Neural crest cell (in vitro differentiated cells): ENCODE results near the gene MARK2. TPM values are rescaled to one million over a fixed set of nuclear protein-coding genes. Genes with fewer than 3 reads are reported as not detected.

Experiments
- DNase-seq: peaks from one replicate; pipeline ENCODE4 v3.0.0; 2021; ENCODE audit warnings: low read depth, mixed read lengths, low spot score
- H3K27ac Mint-ChIP-seq: one replicate; pipeline ENCODE4 v1.8.0; 2021; ENCODE audit warnings: mild to moderate bottlenecking, mixed read lengths; ENCODE audit not compliant: unreplicated experiment
- H3K27me3 Mint-ChIP-seq: 2 replicates; pipeline ENCODE4 v1.8.0; 2021; ENCODE audit warnings: low read depth, mild to moderate bottlenecking, mixed read lengths
- H3K36me3 Mint-ChIP-seq: 2 replicates; pipeline ENCODE4 v1.8.0; 2021; ENCODE audit warnings: low read depth, mild to moderate bottlenecking, mixed read lengths
- H3K4me1 Mint-ChIP-seq: 2 replicates; pipeline ENCODE4 v1.8.0; 2021; ENCODE audit warnings: mixed read lengths
- H3K4me3 Mint-ChIP-seq: one replicate; pipeline ENCODE4 v1.8.0; 2021; ENCODE audit warnings: mild to moderate bottlenecking, mixed read lengths
- H3K9me3 Mint-ChIP-seq: 2 replicates; pipeline ENCODE4 v1.8.0; 2021; ENCODE audit warnings: mixed read lengths
- long read RNA-seq: library from polyadenylated mRNA; unstranded; transcript quantifications from one replicate; pipeline ENCODE4 v2.0.0, GENCODE V29; 2020
- total RNA-seq: library from RNA; stranded (reverse); gene quantifications from 2 replicates; pipeline ENCODE4 v1.2.1, GENCODE V29; 2021
- TF ChIP-seq, protein P1 (sequence below): fragments of 200-600 bp; sonication (generic); conservative IDR thresholded peaks from 2 replicates; pipeline ENCODE4 v1.5.0; 2021; ENCODE audit warnings: antibody characterized with exemption, mild to moderate bottlenecking

MARK2 gene
- total RNA-seq: 42.4 and 42.9 TPM in 2 replicates
- long read RNA-seq, partial matches to known transcripts: 0 of 1 reads
- long read RNA-seq, other reads (novel, unspliced or antisense): 1 of 1 reads

DNA sequence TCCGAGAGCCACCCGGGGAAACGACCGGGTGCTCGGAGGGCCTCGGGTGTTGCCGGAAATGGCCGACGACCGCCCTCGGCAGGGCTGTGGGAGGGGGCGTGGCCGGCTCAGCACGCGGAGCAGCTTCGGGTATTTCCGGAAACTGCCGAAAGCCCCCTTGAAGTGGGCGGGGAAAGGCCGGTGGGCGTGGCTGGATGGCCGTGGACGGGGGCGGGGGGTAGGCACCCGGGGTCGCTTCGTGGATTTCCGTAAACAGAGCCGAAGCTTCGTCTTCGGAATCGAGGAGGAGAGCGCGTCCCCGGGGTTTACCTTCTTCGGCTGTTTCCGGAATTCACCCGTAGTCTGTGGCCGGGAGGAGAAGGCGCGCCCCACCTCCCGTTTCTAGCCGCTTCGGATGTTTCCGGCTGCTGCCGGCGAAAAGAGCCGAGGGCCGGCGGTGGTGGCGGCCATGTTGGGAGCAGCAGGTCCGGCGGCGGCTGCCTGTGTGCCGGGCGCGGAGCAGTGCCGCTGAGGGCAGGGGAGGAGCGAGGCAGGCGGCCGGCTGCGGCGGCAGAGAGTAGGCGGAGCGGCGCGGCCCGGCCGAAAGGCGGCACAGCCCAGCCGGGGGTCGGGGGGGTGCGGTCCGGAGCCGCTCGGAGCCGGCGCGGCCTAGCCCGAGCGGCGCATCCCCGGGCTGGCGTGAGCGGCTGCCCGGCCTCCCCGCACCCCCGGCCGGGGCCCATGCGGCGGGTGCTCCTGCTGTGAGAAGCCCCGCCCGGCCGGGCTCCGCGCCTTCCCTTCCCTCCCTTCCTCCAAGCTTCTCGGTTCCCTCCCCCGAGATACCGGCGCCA, at the start of gene MARK2:
Gene MARK2 (plus strand): TSS at position 433 of the 830 bp plus-strand sequence. CDS start 397 bp downstream, at position 830.
- no peaks in the 10 kb centered on the region for H3K9me3 Mint-ChIP-seq
- no peaks in the 10 kb centered on the region for H3K27me3 Mint-ChIP-seq
- no peaks in the 10 kb centered on the region for H3K36me3 Mint-ChIP-seq
- H3K4me1 Mint-ChIP-seq: peaks cover 44% of the 10 kb centered on the region
- DNase-seq: peak; percentile 100
- TF ChIP-seq, protein P1, sequence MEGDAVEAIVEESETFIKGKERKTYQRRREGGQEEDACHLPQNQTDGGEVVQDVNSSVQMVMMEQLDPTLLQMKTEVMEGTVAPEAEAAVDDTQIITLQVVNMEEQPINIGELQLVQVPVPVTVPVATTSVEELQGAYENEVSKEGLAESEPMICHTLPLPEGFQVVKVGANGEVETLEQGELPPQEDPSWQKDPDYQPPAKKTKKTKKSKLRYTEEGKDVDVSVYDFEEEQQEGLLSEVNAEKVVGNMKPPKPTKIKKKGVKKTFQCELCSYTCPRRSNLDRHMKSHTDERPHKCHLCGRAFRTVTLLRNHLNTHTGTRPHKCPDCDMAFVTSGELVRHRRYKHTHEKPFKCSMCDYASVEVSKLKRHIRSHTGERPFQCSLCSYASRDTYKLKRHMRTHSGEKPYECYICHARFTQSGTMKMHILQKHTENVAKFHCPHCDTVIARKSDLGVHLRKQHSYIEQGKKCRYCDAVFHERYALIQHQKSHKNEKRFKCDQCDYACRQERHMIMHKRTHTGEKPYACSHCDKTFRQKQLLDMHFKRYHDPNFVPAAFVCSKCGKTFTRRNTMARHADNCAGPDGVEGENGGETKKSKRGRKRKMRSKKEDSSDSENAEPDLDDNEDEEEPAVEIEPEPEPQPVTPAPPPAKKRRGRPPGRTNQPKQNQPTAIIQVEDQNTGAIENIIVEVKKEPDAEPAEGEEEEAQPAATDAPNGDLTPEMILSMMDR: no peak
- H3K4me3 Mint-ChIP-seq: peak within 1 kb of the TSS; percentile 94
- peak within 1 kb of the TSS; percentile 95 for H3K27ac Mint-ChIP-seq

DNA sequence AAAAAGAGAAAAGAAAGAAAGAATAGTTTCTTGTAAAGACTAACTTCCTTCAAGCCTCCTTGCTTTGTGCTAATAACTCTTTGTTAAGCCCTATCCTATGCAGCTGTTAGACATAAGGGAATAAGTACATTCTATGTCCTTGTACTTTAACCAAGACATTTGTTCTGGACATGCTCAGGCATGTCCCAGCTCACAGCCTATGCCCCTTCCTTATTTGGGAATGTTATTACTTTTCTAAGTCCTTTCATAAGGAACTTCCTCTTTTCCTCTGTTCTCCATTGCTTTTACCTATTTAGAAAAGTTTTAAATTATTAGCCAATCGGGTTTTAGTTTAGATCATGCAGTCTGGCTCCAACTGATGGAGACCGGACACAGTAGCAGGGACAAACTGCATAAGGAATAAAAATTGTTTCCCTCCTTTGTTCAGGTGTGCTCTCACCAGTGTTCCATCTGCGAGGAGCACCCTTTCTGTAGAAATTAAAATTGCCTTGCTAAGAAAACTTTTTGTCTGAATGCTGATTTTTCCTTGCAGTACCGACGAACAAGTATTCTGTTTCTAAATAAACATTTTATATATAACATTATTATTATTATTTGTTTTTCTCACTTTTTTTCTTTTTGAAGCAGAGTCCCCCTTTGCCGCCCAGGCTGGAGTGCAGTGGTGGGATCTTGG, 47.3 kb upstream of the MARK2 start:
- TF ChIP-seq, protein P1: no peak
- peaks cover 5% of the 10 kb centered on the region for H3K9me3 Mint-ChIP-seq
- no peak for DNase-seq
- no peak overlapping the region for H3K27ac Mint-ChIP-seq
- H3K4me1 Mint-ChIP-seq: peaks cover 5% of the 10 kb centered on the region
- H3K36me3 Mint-ChIP-seq: peaks cover 6% of the 10 kb centered on the region
- H3K4me3 Mint-ChIP-seq: no peak overlapping the region
- no peaks in the 10 kb centered on the region for H3K27me3 Mint-ChIP-seq

DNA sequence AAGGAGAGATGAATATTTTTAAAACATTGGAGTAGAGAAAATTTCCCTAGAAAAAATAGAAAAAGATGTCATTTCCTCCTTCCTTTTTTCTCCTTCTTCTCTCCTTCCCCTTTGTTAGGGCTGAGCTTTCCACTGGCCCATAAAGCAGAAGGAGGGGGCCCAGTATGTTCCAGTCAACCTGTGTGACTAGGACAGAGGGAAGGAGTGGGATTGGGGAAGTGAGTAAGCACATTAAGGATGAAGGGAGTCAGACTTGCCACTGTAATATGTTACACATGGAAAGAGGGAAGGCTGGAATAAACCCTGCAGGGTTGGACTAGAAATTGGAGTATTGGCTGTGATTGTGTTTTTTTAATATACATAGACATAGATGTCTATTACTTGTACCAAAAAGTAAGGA, 45.7 kb upstream of the MARK2 start:
- no peak overlapping the region for H3K27ac Mint-ChIP-seq
- no peaks in the 10 kb centered on the region for H3K27me3 Mint-ChIP-seq
- peaks cover 5% of the 10 kb centered on the region for H3K4me1 Mint-ChIP-seq
- no peak overlapping the region for H3K4me3 Mint-ChIP-seq
- no peak for DNase-seq
- H3K36me3 Mint-ChIP-seq: peaks cover 6% of the 10 kb centered on the region
- TF ChIP-seq, protein P1: no peak
- H3K9me3 Mint-ChIP-seq: peaks cover 5% of the 10 kb centered on the region

DNA sequence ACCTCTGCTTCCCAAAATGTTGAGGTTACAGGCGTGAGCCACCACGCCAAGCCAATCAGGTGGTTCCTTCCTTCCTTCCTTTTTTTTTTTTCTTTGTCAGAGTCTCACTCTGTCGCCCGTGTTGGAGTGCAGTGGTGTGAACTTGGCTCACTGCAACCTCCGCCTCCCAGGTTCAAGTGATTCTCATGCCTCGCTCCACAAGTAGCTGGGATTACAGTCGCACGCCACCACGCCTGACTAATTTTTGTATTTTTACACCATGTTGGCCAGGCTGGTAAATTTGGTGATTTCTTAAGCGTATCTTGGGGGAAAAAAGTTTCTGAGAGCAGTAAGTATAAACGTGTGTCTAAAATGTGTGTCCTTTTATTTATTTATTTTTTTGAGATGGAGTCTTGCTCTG, 43.8 kb upstream of the MARK2 start:
- TF ChIP-seq, protein P1: no peak

DNA sequence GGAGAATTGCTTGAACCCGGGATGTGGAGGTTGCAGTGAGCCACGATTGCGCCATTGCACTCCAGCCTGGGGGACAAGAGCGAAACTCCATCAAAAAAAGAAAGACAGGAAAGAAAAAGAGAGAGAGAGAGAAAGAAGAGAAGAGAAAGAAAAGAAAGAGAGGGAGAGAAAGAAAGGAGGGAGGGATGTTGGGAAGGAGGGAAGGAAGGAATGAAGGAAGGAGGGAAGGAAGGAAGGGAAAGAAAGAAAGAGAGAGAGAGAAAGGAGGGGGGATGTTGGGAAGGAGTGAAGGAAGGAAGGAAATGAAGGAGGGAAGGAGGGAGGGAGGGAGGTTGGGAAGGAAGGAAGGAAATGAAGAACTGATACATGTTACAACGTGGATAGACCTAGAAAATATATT, 38.0 kb upstream of the MARK2 start:
- DNase-seq: no peak
- Mint-ChIP-seq H3K27ac (no peak overlapping the region), H3K36me3 (peaks cover 2% of the 10 kb centered on the region), H3K9me3 (peaks cover 5% of the 10 kb centered on the region), H3K4me3 (no peak overlapping the region), H3K4me1 (peaks cover 6% of the 10 kb centered on the region), H3K27me3 (no peaks in the 10 kb centered on the region)
- TF ChIP-seq, protein P1: no peak

More for the DNA sequence above, 43.8 kb upstream of the MARK2 start:
- Mint-ChIP-seq H3K4me3 (no peak overlapping the region), H3K36me3 (peaks cover 6% of the 10 kb centered on the region), H3K27me3 (no peaks in the 10 kb centered on the region), H3K27ac (no peak overlapping the region), H3K9me3 (peaks cover 5% of the 10 kb centered on the region), H3K4me1 (peaks cover 5% of the 10 kb centered on the region)
- no peak for DNase-seq
